Endothelial cell of umbilical vein (primary cell): Measurements from ENCODE around the gene HDAC8.

ENCODE experiments used
- EZH2 ChIP-seq: IDR thresholded peaks from 2 replicates; pipeline ENCODE4 v1.6.1; 2012; ENCODE audit warnings: borderline replicate concordance, low read depth, mild to moderate bottlenecking, moderate library complexity, low read length, inconsistent platforms; ENCODE audit not compliant: severe bottlenecking
- FOS ChIP-seq: IDR thresholded peaks from 2 replicates; pipeline ENCODE4 v1.6.1; 2011; ENCODE audit warnings: mild to moderate bottlenecking, low read length, moderate library complexity, borderline replicate concordance; ENCODE audit not compliant: insufficient read depth
- GATA2 ChIP-seq: IDR thresholded peaks from 2 replicates; pipeline ENCODE4 v1.7.0; 2011; ENCODE audit warnings: low read depth, mild to moderate bottlenecking, moderate library complexity, mixed read lengths, low read length; ENCODE audit not compliant: insufficient read length, insufficient read depth
- POLR2A ChIP-seq: IDR thresholded peaks from 2 replicates; pipeline ENCODE4 v1.6.1; 2012; ENCODE audit warnings: low read depth, mild to moderate bottlenecking, control low read depth, low read length
- TF ChIP-seq, protein P1 (sequence below), 2 donors: IDR thresholded peaks; 1 replicate in 1 of 2; 2 replicates in 1 of 2; pipeline ENCODE4 v1.5.1; 2011; ENCODE audit warnings: low read length in 2 of 2, mild to moderate bottlenecking in 2 of 2, moderate library complexity in 2 of 2, control low read depth in 1 of 2, inconsistent platforms in 1 of 2, low read depth in 1 of 2; ENCODE audit not compliant: insufficient read depth in 1 of 2; ENCODE audit errors: extremely low read depth in 1 of 2
- TF ChIP-seq, protein P2 (sequence below): IDR thresholded peaks from 2 replicates; pipeline ENCODE4 v1.6.1; 2011; ENCODE audit not compliant: insufficient read depth, insufficient read length

DNA sequence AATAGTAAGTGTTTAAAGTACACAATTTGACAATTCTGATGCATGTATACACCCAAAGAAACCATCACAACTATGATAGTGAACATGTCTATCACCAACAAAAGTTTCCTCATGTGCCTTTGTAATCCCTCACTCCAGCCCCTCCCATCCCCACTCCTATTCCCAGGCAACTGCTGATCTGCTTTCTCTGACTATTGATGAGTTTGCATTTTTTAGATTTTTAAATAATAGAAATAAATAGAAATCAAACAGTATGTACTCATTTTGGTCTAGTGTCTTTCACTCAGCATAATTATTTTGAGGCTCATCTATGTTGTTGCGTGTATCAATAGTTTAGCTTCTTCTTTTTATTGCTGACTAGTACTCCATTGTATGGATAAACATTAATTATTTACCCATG, 290.3 kb downstream of the HDAC8 start:
- TF ChIP-seq POLR2A (no peak), EZH2 (no peak), GATA2 (no peak), FOS (no peak)
- TF ChIP-seq, protein P1, sequence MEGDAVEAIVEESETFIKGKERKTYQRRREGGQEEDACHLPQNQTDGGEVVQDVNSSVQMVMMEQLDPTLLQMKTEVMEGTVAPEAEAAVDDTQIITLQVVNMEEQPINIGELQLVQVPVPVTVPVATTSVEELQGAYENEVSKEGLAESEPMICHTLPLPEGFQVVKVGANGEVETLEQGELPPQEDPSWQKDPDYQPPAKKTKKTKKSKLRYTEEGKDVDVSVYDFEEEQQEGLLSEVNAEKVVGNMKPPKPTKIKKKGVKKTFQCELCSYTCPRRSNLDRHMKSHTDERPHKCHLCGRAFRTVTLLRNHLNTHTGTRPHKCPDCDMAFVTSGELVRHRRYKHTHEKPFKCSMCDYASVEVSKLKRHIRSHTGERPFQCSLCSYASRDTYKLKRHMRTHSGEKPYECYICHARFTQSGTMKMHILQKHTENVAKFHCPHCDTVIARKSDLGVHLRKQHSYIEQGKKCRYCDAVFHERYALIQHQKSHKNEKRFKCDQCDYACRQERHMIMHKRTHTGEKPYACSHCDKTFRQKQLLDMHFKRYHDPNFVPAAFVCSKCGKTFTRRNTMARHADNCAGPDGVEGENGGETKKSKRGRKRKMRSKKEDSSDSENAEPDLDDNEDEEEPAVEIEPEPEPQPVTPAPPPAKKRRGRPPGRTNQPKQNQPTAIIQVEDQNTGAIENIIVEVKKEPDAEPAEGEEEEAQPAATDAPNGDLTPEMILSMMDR (IDR thresholded peaks at IDR 0.05; ENCODE audit: extremely low read depth in 1 of 2, insufficient read depth in 1 of 2, low read depth in 1 of 2, low read length in 2 of 2): no peak
- TF ChIP-seq, protein P2, sequence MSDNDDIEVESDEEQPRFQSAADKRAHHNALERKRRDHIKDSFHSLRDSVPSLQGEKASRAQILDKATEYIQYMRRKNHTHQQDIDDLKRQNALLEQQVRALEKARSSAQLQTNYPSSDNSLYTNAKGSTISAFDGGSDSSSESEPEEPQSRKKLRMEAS: no peak
